OCI-LY3 (cell line): ENCODE data around the gene NOL12.

ENCODE experiments used
- EZH2phosphoT487 ChIP-seq: fragments of 200-600 bp; shearing (Covaris generic); IDR thresholded peaks from 2 replicates; pipeline ENCODE4 v1.6.1; 2018; ENCODE audit warnings: antibody characterized with exemption, mixed run types, low read depth
- TF ChIP-seq, protein P1 (sequence below): fragments of 200-600, 300-600 bp; sonication (generic); IDR thresholded peaks from 2 replicates; pipeline ENCODE4 v1.5.1; 2014; ENCODE audit warnings: antibody characterized with exemption, low read length, low read depth

DNA sequence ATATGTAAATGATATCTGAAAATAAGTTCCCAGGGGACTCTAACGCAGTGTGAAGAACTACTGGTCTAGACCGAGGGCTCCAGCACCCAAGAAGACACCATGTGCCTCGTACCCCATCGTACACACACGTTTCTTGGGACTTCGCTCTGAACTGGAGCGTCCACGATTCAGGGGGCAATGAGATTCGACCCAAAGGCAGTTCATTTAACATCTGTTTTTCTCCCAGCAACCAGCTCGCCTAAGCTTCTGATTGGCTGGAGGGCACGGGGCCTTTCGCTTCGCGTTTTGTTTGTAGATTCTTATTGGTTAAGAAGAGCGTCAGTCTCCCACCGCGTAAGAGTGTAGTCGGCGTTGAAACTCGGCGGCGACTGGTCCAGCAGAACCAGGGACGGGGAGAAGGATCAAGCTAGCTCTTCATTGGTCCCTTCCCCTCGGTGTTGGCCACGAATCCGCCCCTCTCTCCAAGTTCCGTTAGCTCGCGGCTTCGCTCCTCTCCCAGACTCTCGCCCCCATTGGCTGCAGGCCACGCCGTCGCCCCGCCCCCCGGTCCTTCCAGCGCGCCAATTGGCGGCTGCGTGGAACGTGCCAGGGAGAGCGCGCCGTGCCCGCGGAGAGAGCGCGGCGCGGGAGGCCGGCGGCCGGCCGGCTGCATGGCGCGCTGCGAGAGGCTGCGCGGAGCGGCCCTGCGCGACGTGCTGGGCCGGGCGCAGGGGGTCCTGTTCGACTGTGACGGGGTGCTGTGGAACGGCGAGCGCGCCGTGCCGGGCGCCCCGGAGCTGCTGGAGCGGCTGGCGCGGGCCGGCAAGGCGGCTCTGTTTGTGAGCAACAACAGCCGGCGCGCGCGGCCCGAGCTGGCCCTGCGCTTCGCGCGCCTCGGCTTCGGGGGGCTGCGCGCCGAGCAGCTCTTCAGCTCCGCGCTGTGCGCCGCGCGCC lies 27.7 kb upstream of the NOL12 start, which contains the start of gene PDXP:
- TF ChIP-seq, protein P1, sequence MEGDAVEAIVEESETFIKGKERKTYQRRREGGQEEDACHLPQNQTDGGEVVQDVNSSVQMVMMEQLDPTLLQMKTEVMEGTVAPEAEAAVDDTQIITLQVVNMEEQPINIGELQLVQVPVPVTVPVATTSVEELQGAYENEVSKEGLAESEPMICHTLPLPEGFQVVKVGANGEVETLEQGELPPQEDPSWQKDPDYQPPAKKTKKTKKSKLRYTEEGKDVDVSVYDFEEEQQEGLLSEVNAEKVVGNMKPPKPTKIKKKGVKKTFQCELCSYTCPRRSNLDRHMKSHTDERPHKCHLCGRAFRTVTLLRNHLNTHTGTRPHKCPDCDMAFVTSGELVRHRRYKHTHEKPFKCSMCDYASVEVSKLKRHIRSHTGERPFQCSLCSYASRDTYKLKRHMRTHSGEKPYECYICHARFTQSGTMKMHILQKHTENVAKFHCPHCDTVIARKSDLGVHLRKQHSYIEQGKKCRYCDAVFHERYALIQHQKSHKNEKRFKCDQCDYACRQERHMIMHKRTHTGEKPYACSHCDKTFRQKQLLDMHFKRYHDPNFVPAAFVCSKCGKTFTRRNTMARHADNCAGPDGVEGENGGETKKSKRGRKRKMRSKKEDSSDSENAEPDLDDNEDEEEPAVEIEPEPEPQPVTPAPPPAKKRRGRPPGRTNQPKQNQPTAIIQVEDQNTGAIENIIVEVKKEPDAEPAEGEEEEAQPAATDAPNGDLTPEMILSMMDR = no peak
- no peak for TF ChIP-seq EZH2phosphoT487
